ENCODE data around the gene DEFB113.
"Not testable (repeated sequence)": the region's sequence is repeated elsewhere in the genome, so short reads cannot be mapped to it uniquely, and the experiment has no call there.

DEFB113 gene, protein sequence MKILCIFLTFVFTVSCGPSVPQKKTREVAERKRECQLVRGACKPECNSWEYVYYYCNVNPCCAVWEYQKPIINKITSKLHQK
- total RNA-seq, result 0 reads per million in 18 experiments

DNA sequence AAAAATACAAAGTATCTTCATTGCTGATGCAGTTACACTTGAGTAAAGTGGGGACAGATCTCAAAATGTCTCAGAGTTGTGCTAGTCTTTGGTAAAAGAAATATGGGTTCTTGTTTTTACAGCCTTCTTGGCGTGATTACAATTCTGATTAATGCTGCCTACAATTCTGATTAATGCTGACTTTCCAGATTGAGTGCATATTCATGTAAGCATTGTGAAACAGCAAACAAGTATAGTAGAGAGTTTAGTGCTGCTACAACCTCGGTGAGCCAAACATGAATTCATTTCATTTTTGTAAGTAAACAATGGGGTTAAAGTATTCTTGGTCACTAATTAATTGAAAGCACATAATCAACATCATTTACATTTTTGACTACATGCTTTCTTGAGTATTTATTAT, at the start of gene DEFB113:
DEFB113 (minus strand) TSS at position 21 of the 400 bp plus-strand sequence; CDS start at position 21, 0 bp downstream.
- DNase-seq, result no peak

DNA sequence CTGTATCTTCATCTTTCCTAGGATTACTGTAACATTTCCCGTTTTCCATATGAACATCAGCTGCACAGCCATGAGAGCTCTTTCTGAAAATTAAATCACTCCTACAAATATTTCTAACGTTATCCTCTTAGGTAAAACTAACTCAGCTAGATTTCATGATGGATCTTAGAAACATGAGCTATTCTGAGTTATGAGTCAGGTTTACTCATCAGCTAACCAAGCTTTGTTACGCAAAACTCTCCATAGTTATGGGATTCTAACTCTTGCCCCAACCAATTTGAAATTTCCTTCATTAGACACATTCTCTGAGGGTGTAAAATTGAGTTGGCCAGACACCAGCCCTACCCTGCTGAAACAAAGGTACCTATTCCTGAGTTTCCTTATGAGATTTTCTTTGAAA, 38.4 kb upstream of the DEFB113 start:
- no peak for DNase-seq

DNA sequence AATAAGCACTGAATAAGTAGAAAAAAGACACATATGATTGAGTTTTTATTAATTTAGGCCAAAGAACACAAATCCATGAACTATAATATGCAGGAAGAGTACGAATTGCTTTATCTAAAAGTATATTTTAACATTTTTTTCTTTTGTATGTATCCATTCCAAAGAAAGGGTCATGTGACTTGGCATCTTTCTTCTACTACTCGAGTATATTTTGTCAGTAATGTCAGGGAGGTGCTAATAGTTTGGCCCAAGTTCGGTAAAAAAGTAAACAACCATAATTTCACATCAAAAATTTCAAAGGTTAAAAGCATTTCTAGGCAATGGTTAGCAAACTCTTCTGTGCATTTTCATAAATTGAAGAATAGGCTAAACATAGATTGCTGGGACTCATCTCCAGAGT, 33.7 kb upstream of the DEFB113 start:
- no peak for DNase-seq

DNA sequence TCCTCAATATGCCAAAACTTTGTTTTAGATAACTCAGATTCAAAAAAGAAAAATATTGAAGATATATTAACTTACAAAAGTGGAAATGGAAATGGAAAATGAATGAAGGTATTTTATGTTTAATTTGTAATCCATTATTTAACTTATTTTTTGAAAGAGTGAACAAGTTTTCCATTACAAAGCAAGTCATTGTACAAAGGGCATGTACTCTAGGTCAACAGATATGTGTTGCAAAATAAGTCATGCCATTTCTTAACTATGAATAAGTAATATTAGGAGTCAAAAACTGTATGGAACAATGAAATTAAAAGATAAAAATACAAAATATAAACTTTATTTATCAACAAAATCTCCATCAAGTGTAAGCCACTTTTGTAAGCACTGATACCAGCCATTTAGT, 25.9 kb upstream of the DEFB113 start:
- DNase-seq, result no peak

DNA sequence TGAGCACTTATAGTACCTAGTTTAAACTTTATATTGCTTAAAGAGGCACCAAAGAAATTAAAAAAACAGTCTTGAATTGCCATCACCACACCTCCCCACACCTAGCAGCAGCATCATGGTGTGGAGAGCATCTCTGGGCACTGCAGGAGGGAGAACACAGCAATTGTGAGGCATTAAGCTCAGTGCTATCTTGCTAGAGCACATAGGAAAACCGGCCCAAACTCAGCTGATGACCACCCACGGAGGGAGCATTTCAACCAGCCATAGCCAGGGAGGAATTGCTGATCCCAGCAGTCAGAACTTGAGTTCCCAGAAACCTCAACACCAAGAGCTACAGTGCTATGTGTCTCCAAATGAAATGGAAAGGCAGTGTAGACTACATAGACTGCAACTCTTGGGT, 19.5 kb upstream of the DEFB113 start:
- no peak for DNase-seq

DNA sequence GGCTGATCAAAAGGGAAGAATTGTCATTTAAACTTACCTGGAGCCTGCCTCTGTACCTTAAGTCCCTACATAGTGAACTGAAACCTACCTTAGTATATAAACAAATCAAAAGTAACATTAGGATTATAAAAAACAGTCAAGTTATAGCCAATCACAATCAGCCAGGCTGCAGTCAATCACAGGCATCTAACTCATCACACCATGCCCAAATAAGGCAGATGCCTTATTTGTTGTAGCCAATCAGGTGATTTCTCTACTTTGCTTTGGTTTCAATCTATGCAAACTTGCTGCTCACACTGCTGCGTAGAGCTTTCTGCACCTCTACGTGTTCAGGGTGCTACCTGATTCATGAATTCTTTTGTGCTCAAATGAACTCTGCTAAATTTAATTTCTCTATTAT, 18.3 kb upstream of the DEFB113 start:
- no peak for DNase-seq

DNA sequence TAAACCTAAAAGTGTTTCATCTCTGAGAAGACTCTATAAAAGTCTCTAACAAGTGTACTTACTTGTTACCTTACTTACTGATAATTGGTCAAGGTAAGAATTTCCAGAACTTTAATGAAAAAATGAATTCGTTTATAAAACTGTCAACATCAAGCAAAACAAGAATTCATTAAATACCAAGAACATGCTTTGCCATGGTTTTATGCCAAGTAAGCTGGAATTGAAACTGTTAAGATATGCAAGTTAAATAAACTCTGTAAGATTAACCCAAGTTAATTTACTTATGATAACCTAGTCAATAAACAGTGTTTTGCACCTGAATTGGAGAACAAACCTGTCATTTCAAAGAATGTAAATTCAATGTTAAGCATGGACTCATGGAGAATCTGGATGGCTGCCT, 17.1 kb upstream of the DEFB113 start:
- no peak for DNase-seq

DNA sequence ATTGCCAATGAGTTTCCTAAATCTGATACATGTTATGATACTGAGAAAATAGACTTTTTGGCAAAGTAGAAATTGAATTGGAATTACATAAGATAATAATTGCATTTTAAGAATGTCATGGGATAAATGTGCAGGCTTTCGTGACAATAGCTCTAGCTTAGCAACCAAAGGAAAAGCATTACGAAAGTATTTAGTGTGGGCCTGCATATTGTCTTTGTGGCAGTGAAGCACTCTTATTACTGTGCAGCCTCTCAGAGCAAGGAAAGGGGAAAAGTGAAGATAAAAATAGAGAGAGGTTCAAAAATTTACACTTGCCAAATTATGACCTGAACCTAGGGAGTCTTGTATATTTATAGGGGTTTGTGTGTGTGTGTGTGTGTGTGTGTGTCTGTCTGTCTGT, 12.6 kb upstream of the DEFB113 start:
- no peak for DNase-seq

DNA sequence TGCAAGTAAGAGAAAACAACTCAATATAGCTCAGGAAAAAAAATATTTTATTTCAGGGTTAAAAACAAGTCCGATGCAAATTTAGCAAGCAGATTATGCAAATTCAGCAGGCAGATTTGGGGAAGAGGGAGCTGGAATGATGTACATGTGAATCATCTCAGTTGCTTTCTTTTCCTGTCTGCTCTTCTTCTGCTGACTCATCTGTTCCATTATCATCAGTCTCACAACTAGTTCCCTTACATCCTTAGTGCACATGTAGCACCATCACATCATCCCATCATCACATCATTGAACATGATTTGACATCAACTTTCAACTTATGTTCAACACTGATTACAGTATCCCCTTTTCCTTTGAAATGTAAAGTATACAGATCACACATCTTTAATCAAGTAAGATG, 11.5 kb upstream of the DEFB113 start:
- DNase-seq, result no peak

DNA sequence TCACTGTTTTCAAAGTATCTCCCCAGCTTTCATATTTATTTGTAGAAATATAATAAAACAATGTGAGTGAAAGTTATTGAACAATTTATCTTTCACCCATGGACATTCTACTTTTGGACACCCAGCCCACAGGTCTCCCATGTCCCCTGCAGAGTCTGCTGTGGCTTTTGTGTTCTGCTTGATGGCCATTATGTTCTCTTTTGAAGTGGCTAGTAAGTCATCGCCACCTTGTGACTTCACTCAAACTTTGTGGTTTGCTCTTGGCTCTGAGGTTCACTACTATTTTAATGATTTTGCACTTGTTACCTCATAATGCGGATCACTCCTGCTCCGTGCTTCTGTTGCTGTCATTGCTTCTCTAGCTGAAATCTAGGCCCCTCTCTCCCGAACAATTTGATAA, 10.2 kb upstream of the DEFB113 start:
- DNase-seq, result no peak

DNA sequence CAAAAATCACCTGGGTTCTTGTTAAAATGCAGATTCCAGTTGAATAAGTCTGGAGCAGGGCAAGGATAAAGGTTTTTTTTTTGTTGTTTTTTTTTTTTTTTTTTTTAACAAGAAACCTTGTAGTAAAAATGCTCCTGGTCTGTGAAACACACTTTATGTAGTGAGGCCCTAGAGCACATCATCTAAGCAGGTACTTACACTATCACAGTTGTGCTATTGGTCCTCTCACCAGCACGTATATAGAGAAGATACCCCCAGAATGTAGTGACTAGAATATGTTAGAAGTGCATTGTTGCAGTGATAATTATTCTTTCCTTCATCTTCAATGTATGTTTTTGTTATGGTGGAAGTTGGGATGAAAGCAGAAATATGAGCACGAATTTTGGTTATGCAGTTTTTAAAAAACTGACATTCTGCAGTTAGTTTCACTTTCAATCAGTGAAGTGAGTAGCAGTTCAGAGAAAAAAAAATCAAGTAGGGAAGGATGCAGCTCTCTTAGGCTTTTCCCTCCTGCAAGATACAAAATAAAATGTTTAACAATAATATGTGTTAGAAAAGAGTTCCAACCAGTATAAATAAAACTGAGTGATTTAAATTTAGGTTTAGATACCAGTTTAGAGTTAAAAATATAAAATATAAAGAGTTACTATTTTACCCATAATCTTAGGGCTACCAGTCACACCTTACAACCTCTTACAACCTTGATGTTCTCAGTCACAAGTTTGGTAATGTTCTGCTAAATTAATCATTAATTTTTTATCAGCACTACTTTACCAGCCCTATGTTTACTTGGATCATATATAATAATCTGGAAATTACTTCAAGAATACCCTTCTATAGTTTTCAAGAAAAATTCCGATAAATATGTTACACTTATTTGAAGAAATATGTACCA, 9.2 kb upstream of the DEFB113 start:
- DNase-seq, result no peak

DNA sequence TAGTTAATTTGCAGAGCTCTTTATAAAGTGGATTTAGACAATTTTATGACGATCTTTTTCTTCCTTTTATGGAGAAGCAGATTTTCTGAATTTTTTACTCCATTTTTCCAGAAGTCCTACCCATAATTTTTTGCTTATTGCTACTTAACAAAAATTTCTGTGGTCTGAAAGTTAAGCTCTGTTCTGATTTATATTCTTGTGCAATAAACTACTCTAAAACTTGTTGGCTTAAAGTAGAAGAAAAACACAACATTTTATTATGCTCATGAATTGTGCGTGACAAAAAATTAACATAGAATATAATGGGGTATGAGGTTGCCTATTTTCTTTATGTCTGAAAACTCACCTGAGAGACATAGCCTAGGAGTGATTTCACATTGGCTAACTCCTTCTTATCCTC, 2.6 kb downstream of the DEFB113 start:
- DNase-seq, result no peak

DNA sequence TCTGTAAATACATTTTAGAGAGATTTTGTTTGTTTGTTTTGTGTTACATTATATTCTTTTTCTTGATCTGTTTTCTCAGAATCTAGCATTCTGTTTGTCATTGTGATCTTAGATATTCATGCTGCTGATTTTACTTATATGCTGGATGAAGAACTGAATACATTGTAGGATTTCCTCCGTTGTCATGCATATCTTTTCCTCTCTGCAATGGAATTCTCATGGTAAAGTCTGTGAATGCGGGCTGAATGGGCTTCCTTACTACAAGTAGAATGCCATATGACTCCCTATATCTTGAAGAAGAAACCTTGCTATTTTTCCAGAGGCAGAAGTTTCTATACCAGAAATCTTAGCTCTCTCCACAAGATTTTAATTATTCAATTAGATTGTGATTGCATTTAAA, 3.1 kb downstream of the DEFB113 start:
- no peak for DNase-seq

DNA sequence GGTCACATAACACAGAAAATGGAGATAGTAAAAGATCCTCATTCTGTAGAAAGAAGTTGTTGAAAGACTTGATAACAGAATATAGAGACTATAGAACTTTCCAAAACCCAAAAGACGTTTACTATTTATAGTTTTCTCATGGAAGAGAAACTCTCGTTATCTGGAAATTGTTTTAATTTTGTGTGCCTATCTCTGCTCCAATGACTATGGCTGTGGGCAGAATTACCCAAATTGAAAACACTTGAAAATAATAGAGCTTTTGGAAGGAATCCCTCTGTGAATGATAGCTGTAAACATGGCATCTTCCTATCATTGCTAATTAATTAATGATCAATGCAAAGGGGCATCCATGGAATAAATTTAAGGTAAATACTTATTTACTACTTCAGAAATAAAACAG, 5.4 kb downstream of the DEFB113 start, which contains the start of gene DEFB114:
DEFB114 (minus strand) TSS at position 101 of the 400 bp plus-strand sequence; CDS start at position 42, 59 bp downstream.
- no peak for DNase-seq

DNA sequence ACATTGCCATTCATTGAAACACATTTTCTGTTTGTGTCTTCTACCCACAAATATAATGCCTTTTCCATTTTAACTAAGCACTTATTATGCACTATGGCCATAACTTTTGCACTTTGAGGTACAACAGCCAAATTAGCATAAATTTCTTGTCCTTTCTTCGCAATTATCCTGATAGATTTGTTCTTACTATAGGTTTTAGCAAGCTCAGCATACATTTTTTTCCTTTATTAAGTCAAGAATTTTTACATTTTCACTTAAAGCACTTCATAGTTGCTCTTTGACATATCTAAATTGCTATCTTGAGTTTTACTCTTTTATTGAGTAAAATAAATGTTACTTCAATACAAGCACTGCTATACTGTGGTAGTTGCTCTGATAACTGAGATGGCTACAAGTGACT, 11.2 kb downstream of the DEFB113 start:
- DNase-seq, result no peak

DNA sequence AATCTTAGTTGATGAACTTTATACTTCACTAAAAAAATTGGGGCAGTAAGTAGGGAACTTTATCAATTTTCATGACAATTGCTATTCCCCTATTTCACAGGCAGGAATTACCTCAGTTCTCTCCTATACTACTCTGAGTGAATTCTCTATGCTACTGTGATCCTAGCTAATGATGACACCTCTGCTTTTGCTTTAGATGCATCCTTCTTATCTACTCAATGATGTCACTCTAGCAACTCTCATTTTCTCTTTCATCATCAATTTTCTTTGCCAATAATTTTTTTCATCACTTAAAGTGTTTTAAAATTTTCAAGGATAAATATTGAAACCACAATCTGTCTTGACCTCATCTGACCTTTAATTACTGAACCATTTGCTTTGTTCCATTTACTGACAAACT, 13.6 kb downstream of the DEFB113 start:
- no peak for DNase-seq

DNA sequence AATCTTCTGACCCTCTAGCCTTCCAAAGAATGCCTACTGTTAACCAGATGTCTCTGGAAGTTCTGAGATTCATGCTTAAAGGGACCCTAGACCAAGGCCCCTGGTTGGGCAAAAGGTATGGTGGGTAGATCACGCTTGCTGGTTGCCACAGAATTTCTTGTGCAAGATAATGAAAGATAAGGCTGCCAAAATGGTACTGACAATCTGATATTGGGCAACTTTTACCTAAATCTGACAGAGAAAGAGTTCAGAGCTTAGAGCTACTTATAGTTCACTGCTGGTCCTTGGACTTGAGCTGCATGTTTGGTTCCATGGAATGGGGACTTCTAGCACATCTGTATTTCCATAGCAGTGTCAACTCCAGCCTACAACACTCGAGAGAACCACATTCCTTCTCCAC, 17.5 kb downstream of the DEFB113 start:
- DNase-seq, result no peak

DNA sequence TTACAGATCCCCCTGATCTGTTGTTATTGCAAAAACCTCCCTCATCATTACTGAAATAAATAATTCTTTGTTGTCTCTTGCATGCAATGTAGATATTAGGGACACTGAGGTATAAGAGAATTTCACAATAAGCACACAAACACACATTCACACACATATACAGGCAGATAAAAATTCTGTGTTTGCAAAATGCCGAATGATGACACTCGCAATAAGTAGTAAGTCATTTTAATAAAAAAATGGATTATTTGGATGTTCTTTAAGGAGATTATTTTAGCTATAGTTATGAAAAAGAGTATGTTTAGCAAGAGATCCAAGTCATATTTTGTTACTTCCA, 19.0 kb downstream of the DEFB113 start:
- no peak for DNase-seq

DNA sequence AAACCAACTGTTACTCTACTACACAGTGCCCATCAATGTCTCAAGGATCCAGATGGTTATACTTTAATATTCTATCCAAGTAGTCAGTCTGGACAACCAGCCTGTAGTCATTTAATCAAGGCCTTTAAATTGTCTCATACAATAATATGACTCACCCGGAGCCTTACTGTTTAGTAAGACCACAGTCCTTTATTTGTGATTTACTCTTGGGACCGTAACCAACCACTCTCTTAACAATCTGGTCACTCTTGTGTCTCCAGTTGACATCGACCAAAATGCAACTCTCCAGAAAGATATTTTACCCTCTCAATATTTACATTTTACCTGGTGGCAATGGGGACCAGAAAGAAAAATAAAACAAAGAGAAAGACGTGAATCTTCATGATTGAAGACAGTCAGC, 20.4 kb downstream of the DEFB113 start:
- DNase-seq, result no peak

DNA sequence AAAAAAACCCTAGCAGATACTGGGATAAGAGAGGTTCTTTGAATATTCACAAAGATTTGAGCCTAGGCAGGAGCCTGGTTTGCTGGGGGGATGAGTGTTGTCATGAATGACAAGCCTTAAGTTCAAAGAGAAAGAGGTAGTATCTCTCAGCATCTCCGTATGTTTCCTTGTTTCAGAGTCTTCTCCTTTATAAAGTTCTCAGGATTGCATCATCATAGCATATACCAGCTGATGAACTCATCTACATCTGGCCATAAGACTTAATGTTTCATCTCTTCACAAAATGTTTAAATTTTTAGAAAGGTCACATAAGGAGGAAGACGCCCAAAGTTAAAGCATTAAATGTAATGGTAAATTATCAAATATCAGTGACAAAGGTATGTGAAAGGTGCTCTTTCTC, 22.6 kb downstream of the DEFB113 start:
- no peak for DNase-seq

DNA sequence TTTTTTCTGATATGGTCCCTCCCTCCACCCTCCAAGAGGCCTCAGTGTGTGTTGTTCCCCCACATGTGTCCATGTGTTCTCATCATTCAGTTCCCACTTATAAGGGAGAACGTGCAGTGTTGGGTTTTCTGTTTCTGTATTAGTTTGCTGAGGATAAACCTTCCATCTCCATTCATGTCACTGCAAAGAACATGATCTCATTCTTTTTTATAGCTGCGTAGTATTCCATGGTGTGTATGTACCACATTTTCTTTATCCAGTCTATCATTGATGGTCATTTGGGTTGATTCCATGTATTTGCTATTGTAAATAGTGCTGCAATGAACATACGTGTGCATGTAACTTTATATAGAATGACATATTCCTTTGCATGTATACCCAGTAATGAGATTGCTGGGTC, 25.4 kb downstream of the DEFB113 start:
- not testable (repeated sequence) for DNase-seq

DNA sequence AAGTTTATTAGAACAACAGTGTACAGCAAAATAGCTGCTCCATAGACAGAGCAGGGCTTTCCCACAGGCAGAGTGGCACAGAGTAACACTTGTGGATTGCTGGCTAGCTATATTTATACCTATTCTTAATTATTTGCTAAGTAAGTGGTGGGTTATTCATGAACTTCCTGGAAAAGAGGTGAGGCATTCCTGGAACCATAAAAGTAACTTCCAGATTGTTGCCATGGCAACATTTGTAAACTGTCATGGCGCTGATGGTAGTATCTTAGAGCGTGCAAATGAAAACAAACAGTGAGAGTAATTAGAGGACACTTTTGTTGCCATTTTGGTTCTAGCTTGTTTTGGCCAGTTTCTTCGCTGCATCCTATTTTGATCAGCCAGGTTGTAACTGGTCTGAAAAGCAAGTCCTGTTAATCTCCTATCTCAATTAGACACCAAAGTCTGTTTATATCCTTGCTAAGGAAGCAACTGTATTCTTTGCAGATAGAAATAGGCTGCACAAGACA, 29.4 kb downstream of the DEFB113 start:
- DNase-seq, result no peak

DNA sequence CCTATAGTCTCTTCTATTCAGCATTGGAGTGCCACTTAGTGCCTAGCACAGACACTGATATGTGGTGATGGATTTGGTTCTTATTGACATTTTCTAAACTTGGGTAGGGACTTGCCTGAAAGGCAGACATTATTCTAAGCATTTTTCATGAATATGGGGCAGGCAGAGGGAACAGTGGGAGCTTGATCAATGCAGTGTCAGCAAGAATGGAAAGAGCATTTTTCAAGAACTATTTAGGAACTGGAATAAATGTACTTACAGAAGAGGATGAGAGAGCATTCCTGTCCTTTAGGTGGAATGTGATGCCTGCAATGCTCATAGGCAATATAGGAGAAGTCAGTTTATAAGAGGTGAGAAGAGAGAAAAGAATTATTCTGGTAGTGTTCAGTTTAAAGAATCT, 31.6 kb downstream of the DEFB113 start:
- DNase-seq, result no peak

DNA sequence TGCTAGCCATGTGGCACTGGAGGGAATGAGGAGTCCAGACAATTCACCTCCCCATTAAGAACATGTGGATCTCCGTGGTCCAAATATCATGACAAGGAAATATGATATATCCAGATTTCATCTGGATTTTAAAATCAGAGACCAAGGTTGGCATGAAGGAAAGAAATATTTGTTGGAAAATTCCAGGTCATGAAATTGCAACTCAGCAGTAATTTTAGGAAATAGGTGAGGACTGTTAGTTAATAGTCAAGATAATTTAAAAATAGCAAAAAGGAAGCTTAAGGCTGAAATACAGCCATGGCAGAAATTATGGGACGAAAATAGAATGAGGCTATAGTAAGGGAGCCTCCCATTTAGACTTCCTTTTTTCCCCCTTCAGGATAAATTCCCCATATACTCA, 32.4 kb downstream of the DEFB113 start:
- DNase-seq, result no peak
